ENCODE results near the gene C10orf67.

The C10orf67 gene

DNA sequence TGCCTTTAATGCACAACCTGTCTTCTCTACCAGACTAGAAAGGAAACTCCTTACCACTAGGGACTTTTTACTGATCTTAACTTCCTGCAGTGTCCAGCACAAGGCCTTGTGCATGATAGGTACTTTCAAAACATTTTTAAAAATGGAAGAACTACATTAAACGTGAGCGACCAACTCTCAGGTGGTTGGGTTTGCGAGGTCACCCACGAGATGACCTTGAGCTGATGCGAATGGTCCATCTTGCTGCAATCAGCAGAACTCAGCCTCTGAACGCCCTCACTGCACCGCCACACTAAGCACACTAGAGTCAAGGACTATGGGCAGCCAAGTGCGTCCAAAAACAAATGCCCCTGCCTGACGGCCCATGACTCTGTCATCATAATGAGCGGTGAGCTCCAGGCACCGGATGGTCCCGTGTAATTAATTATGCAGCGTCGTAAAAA is 187.3 kb downstream of the C10orf67 start:
- no peak for DNase-seq
- no peaks in the 10 kb centered on the region for H3K9me3 ChIP-seq
- no peak overlapping the region for H3K4me3 ChIP-seq (ENCODE audit: low read depth, low read length)
- H3K4me1 ChIP-seq: no peaks in the 10 kb centered on the region; the same call in 1 of the 2 replicates
- TF ChIP-seq, protein P1, sequence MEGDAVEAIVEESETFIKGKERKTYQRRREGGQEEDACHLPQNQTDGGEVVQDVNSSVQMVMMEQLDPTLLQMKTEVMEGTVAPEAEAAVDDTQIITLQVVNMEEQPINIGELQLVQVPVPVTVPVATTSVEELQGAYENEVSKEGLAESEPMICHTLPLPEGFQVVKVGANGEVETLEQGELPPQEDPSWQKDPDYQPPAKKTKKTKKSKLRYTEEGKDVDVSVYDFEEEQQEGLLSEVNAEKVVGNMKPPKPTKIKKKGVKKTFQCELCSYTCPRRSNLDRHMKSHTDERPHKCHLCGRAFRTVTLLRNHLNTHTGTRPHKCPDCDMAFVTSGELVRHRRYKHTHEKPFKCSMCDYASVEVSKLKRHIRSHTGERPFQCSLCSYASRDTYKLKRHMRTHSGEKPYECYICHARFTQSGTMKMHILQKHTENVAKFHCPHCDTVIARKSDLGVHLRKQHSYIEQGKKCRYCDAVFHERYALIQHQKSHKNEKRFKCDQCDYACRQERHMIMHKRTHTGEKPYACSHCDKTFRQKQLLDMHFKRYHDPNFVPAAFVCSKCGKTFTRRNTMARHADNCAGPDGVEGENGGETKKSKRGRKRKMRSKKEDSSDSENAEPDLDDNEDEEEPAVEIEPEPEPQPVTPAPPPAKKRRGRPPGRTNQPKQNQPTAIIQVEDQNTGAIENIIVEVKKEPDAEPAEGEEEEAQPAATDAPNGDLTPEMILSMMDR (IDR thresholded peaks at IDR 0.05; ENCODE audit: low read depth, low read length): no peak
- peaks cover 9% of the 10 kb centered on the region; the same call in 1 of the 2 replicates for H3K27me3 ChIP-seq
- no peaks in the 10 kb centered on the region for H3K36me3 ChIP-seq

DNA sequence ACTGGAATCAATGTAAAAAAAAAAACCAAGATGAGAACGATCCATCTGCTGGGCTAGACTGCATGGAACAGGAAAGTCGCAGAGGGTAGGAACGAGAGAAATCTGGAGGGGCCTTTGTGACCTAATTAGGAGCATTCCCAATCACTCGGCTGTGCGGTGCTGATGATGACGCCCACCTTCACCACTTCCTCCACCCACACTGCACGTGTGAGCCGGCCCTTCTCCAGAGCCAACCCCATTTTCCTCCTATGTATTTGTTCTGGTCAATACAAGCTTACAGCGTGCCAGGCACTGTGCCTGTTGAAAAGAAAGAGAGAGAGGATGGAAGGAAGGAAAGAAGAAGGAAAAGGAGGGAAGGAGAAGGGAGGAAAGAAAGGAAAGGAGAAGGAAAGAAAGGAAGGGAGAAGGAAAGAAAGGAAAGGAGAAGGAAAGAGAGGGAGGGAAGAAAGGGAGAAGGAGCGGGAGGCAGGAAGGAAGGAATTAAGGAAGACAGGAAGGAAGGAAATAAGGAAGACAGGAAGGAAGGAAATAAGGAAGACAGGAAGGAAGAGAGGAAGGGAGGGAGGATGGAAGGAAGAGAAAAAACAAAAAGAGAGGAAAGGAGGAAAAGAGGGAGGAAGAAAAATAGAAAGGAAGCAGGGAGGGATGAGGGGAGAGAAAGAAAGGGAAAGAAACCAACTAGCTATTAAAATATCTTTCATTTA is 188.0 kb downstream of the C10orf67 start:
- H3K4me3 ChIP-seq (ENCODE audit: low read depth, low read length): no peak overlapping the region
- H3K27me3 ChIP-seq: peaks cover 9% of the 10 kb centered on the region; the same call in 1 of the 2 replicates
- no peaks in the 10 kb centered on the region for H3K9me3 ChIP-seq
- no peaks in the 10 kb centered on the region for H3K36me3 ChIP-seq
- H3K4me1 ChIP-seq: no peaks in the 10 kb centered on the region; the same call in 1 of the 2 replicates
- TF ChIP-seq, protein P1 (IDR thresholded peaks at IDR 0.05; ENCODE audit: low read depth, low read length): no peak
- DNase-seq: no peak

DNA sequence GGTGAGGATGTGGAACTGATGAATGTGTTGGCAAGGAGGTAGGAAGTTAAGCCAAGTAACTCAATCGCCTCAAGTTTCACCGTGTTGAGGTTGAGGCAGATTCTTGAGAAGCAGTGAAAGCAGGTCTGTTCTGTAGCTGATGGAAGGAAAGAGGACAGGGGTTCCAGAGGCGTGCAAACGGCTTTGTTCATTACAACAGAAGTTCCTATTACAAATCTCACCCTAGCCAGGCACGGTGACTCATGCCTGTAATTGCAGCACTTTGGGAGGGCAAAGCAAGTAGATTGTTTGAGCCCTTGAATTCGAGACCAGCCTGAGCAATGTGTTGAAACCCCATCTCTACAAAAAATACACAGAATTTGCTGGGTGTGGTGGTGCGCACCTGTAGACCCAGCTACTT is 189.4 kb downstream of the C10orf67 start:
- TF ChIP-seq, protein P1 (IDR thresholded peaks at IDR 0.05; ENCODE audit: low read depth, low read length): no peak
- Histone ChIP-seq H3K9me3 (no peaks in the 10 kb centered on the region), H3K36me3 (no peaks in the 10 kb centered on the region), H3K4me1 (no peaks in the 10 kb centered on the region; the same call in 1 of the 2 replicates), H3K4me3 (ENCODE audit: low read depth, low read length) (no peak overlapping the region), H3K27me3 (0 out of 2 replicates have a peak, but pooled peaks cover 4% of the 10 kb centered on the region)
- DNase-seq: no peak

Data from BE2C (cell line).